Activated CD8-positive, alpha-beta memory T cell treated with anti-CD3 and anti-CD28 coated beads for 24 hours (primary cell): ENCODE results near the gene AATK.

Experiments
- DNase-seq: peaks from one replicate; pipeline ENCODE4 v3.0.0-alpha.2; 2020

The AATK gene

GRCh38 chr17:81106716-81107115 lies 59.3 kb downstream of the AATK start:
- DNase-seq: no peak

- no peak for DNase-seq
These were observed 62.6 kb downstream of the AATK start for GRCh38 chr17:81103379-81103778.

GRCh38 chr17:81102869-81103268 lies 63.2 kb downstream of the AATK start:
- no peak for DNase-seq

GRCh38 chr17:81102352-81102751 lies 63.7 kb downstream of the AATK start:
- no peak for DNase-seq

- DNase-seq: peak; percentile 96
These were observed 64.3 kb downstream of the AATK start for GRCh38 chr17:81101614-81102306.

GRCh38 chr17:81100668-81101067 lies 65.4 kb downstream of the AATK start:
- DNase-seq: no peak

- no peak for DNase-seq
These were observed 66.1 kb downstream of the AATK start for GRCh38 chr17:81099888-81100287.

GRCh38 chr17:81097943-81098308 lies 68.1 kb downstream of the AATK start:
- peak; percentile 67 for DNase-seq

- peak; percentile 84 for DNase-seq
These were observed 68.7 kb downstream of the AATK start for GRCh38 chr17:81097134-81097942.

GRCh38 chr17:81096741-81097133 lies 69.3 kb downstream of the AATK start:
- DNase-seq: no peak

GRCh38 chr17:81095383-81095762 lies 70.6 kb downstream of the AATK start:
- DNase-seq: peak; percentile 81

- peak; percentile 97 for DNase-seq
These were observed 71.3 kb downstream of the AATK start for GRCh38 chr17:81094509-81095382.

- DNase-seq: peak; percentile 64
These were observed 72.2 kb downstream of the AATK start for GRCh38 chr17:81093619-81094508.

GRCh38 chr17:81092518-81093095 lies 73.4 kb downstream of the AATK start:
- DNase-seq: no peak

- no peak for DNase-seq
These were observed 74.1 kb downstream of the AATK start for GRCh38 chr17:81091774-81092517.

- no peak for DNase-seq
These were observed 74.9 kb downstream of the AATK start for GRCh38 chr17:81091154-81091553.

- DNase-seq: peak; percentile 67
These were observed 75.5 kb downstream of the AATK start for GRCh38 chr17:81090361-81091136.

- DNase-seq: no peak
These were observed 79.1 kb downstream of the AATK start for GRCh38 chr17:81086789-81087551.

GRCh38 chr17:81085420-81085911 lies 80.6 kb downstream of the AATK start:
- DNase-seq: no peak
